ENCODE data around the gene RPS28. TPM values are rescaled to one million over a fixed set of nuclear protein-coding genes. Genes with fewer than 3 reads are reported as not detected.
A peak's percentile ranks its signal among the peaks of the same experiment; 100 is the strongest.

RPS28 gene
- total RNA-seq, 2 experiments from 2014 or later, result 1,636 to 2,253 TPM

DNA sequence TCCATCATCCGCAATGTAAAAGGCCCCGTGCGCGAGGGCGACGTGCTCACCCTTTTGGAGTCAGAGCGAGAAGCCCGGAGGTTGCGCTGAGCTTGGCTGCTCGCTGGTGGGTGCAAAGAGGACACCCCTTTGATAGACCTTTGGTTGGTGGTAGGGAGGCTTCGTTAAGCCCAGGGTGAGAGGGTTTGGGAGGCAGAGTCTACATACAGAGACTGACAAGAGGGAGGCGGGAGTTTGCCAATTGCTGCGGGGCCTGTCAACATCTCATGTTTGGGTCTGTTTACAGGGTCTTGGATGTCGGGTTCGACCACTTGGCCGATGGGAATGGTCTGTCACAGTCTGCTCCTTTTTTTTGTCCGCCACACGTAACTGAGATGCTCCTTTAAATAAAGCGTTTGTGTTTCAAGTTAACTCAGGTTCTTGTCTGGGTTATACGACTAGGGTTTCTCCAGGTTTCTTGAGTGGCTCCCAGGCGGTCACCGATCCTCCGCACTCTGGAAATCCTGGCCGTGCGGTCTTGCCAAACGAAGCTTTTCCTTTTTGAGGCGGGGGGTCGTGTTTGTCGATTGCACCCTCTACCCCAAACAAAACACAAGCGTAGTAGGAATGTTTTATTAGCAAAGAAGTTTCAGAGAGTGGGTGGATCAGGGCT lies 816 bp downstream of the RPS28 start:
- Histone ChIP-seq H3K4me2 (ENCODE audit: low read length) (peak overlapping the region; percentile 71), H3K4me3 (ENCODE audit: low read depth, low read length, poor library complexity, severe bottlenecking) (peak overlapping the region; percentile 100), H3K4me1 (ENCODE audit: insufficient read depth, low read length, poor library complexity, severe bottlenecking) (peaks cover 49% of the 10 kb centered on the region), H3K27ac (ENCODE audit: low read depth, low read length, poor library complexity, severe bottlenecking) (peak overlapping the region; percentile 63), H3K9me3 (ENCODE audit: low read length) (no peaks in the 10 kb centered on the region), H3K9me2 (ENCODE audit: insufficient read depth, low read length) (no peaks in the 10 kb centered on the region), H3K36me3 (ENCODE audit: insufficient read depth, low read length) (peaks cover 54% of the 10 kb centered on the region), H4K20me1 (ENCODE audit: insufficient read depth, low read length) (peaks cover 12% of the 10 kb centered on the region), H2AFZ (ENCODE audit: low read length) (no peak overlapping the region), H3K79me2 (ENCODE audit: insufficient read depth, low read depth, low read length) (peaks cover 49% of the 10 kb centered on the region)
- CTCF ChIA-PET (ENCODE audit: unreplicated experiment), result no interaction called here
- no peak for TF ChIP-seq EZH2phosphoT487 (IDR thresholded peaks at IDR 0.05; ENCODE audit: borderline replicate concordance, low read depth, low read length)
- TF ChIP-seq, protein P1, sequence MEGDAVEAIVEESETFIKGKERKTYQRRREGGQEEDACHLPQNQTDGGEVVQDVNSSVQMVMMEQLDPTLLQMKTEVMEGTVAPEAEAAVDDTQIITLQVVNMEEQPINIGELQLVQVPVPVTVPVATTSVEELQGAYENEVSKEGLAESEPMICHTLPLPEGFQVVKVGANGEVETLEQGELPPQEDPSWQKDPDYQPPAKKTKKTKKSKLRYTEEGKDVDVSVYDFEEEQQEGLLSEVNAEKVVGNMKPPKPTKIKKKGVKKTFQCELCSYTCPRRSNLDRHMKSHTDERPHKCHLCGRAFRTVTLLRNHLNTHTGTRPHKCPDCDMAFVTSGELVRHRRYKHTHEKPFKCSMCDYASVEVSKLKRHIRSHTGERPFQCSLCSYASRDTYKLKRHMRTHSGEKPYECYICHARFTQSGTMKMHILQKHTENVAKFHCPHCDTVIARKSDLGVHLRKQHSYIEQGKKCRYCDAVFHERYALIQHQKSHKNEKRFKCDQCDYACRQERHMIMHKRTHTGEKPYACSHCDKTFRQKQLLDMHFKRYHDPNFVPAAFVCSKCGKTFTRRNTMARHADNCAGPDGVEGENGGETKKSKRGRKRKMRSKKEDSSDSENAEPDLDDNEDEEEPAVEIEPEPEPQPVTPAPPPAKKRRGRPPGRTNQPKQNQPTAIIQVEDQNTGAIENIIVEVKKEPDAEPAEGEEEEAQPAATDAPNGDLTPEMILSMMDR (conservative IDR thresholded peaks at IDR 0.05; ENCODE audit: low read length), result no peak
- POLR2A ChIA-PET, result interaction anchor here (0.6 kb wide), 1 partner anchor 67 kb away, joined by 4 read pairs; no protein-coding TSS in a partner anchor
- BruUV-seq (replicated peaks), result no TSS peak
- intact Hi-C loops (cut with micrococcal nuclease; ENCODE audit: unreplicated experiment), result loop anchor here (5.0 kb wide), 1 partner anchor 55 kb away; no protein-coding TSS in a partner anchor
- DNase-seq (ENCODE audit: low spot score), result peak; percentile 22

DNA sequence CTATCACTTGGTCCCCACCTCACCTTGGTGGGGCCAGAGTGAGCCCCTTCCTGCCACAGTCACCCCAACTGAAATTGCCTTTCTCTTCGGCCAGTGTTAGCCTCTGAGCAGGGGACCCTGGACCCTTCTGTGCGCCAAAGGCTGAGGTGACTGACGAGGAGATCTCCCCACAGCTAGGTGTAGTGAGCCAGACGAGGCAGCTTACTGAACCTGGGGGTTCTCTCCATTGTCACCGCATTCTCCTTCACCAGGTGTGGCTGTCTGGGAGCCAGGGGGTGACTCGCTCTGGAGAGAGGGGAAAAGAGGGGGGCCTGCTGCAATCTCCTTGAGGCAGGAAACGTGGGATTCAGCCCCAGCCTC lies 1.3 kb downstream of the RPS28 start:
- H2AFZ ChIP-seq (ENCODE audit: low read length), result no peak overlapping the region
- POLR2A ChIA-PET, result no interaction called here
- peak overlapping the region; percentile 71 for H3K4me2 ChIP-seq (ENCODE audit: low read length)
- H3K36me3 ChIP-seq (ENCODE audit: insufficient read depth, low read length), result peaks cover 51% of the 10 kb centered on the region
- no peak for DNase-seq (ENCODE audit: low spot score)
- peak overlapping the region; percentile 100 for H3K4me3 ChIP-seq (ENCODE audit: low read depth, low read length, poor library complexity, severe bottlenecking)
- CTCF ChIA-PET (ENCODE audit: unreplicated experiment), result no interaction called here
- H3K9me2 ChIP-seq (ENCODE audit: insufficient read depth, low read length), result no peaks in the 10 kb centered on the region
- H4K20me1 ChIP-seq (ENCODE audit: insufficient read depth, low read length), result peaks cover 12% of the 10 kb centered on the region
- no peak overlapping the region for H3K27ac ChIP-seq (ENCODE audit: low read depth, low read length, poor library complexity, severe bottlenecking)
- intact Hi-C loops (cut with micrococcal nuclease; ENCODE audit: unreplicated experiment), result loop anchor here (5.0 kb wide), 1 partner anchor 55 kb away; no protein-coding TSS in a partner anchor
- TF ChIP-seq, protein P1 (conservative IDR thresholded peaks at IDR 0.05; ENCODE audit: low read length), result no peak
- TF ChIP-seq EZH2phosphoT487 (IDR thresholded peaks at IDR 0.05; ENCODE audit: borderline replicate concordance, low read depth, low read length), result no peak
- no TSS peak for BruUV-seq (replicated peaks)
- H3K9me3 ChIP-seq (ENCODE audit: low read length), result no peaks in the 10 kb centered on the region
- H3K4me1 ChIP-seq (ENCODE audit: insufficient read depth, low read length, poor library complexity, severe bottlenecking), result peaks cover 44% of the 10 kb centered on the region
- H3K79me2 ChIP-seq (ENCODE audit: insufficient read depth, low read depth, low read length), result peaks cover 47% of the 10 kb centered on the region

- Histone ChIP-seq H3K9me2 (ENCODE audit: insufficient read depth, low read length) (no peaks in the 10 kb centered on the region), H3K36me3 (ENCODE audit: insufficient read depth, low read length) (peaks cover 43% of the 10 kb centered on the region), H3K4me3 (ENCODE audit: low read depth, low read length, poor library complexity, severe bottlenecking) (no peak overlapping the region), H3K4me1 (ENCODE audit: insufficient read depth, low read length, poor library complexity, severe bottlenecking) (peaks cover 42% of the 10 kb centered on the region), H3K9me3 (ENCODE audit: low read length) (no peaks in the 10 kb centered on the region), H3K79me2 (ENCODE audit: insufficient read depth, low read depth, low read length) (peaks cover 44% of the 10 kb centered on the region), H3K27ac (ENCODE audit: low read depth, low read length, poor library complexity, severe bottlenecking) (no peak overlapping the region), H4K20me1 (ENCODE audit: insufficient read depth, low read length) (peaks cover 12% of the 10 kb centered on the region), H2AFZ (ENCODE audit: low read length) (no peak overlapping the region), H3K4me2 (ENCODE audit: low read length) (peak overlapping the region; percentile 71)
- DNase-seq (ENCODE audit: low spot score), result peak; percentile 17
- ChIA-PET POLR2A (no interaction called here), CTCF (ENCODE audit: unreplicated experiment) (no interaction called here)
- TF ChIP-seq, protein P1 (conservative IDR thresholded peaks at IDR 0.05; ENCODE audit: low read length), result no peak
- no peak for TF ChIP-seq EZH2phosphoT487 (IDR thresholded peaks at IDR 0.05; ENCODE audit: borderline replicate concordance, low read depth, low read length)
- BruUV-seq (replicated peaks), result no TSS peak
- intact Hi-C loops (cut with micrococcal nuclease; ENCODE audit: unreplicated experiment), result loop anchor here (5.0 kb wide), 1 partner anchor 56 kb away; no protein-coding TSS in a partner anchor
Observed at GRCh38 chr19:8323781-8324185, 2.5 kb downstream of the RPS28 start.
